Measurements from ENCODE around the gene BAHCC1. TPM values are rescaled to one million over a fixed set of nuclear protein-coding genes. Genes with fewer than 3 reads are reported as not detected.

Gene BAHCC1
- total RNA-seq, 2 donors from 2014 or later = 5.8 to 12.7 TPM

DNA sequence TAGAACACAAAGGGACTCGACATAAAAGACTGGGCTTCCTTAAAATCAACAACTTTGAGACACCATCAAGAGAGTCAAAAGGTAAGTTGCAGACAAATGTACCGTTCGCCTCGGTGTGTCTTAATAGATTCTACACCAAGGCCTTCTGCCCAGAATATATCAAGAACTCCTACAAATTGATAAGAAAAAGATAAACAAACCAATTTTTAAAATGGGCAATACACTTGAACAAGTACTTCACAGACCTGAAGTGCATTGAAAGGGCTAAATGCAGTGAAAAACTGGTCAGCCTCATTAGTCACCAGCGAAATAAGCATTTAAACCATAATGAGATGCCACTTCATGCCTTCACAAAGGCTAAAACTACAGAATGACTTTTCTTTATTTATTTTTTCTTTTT, 20.4 kb upstream of the BAHCC1 start:
- Histone ChIP-seq H3K36me3 (no peaks in the 10 kb centered on the region), H3K27me3 (no peaks in the 10 kb centered on the region), H3K9me3 (peaks cover 0 to 4% of the 10 kb centered on the region in 2 donors), H3K4me1 (peaks cover 0 to 20% of the 10 kb centered on the region in 2 donors), H3K4me3 (no peak overlapping the region), H3K27ac (no peak overlapping the region)
- no peak for DNase-seq (ENCODE audit: low spot score)
- TF ChIP-seq CTCF (IDR thresholded peaks at IDR 0.05) = no peak

DNA sequence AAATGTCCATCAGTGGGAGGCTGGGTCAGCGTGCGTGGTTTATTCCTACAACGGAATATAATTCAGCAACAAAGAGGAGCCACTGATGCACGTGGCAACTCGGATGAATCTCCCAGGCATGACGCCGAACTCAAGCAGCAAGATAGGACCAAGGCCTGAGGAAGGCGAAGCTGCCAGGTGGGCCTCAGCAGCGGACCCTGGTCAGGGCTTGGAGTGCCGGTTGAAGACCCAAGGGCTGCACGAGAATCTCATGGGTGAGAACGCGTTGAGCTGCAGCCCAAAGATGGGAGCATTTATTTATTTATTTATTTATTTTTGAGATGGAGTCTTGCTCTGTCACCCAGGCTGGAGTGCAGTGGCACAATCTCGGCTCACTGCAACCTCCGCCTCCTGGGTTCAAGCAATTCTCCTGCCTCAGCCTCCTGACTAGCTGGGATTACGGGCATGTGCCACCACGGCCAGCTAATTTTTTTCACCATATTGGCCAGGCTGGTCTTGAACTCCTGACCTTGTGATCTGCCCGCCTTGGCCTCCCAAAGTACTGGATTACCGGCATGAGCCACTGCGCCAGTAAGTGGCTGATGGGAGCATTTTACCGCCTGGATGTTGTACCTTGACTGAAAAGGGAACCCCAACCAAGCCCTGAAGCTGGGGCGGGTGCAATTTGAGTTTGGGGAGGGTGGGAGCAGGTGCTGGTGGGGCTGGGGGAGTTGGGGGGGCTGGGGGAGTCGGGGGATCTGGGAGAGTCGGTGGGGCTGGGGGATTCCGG, 18.1 kb upstream of the BAHCC1 start:
- H3K9me3 ChIP-seq = peaks cover 0 to 4% of the 10 kb centered on the region in 2 donors
- no peaks in the 10 kb centered on the region for H3K27me3 ChIP-seq
- H3K4me1 ChIP-seq = peaks cover 0 to 16% of the 10 kb centered on the region in 2 donors
- no peak overlapping the region for H3K27ac ChIP-seq
- no peaks in the 10 kb centered on the region for H3K36me3 ChIP-seq
- DNase-seq (ENCODE audit: low spot score) = no peak
- H3K4me3 ChIP-seq = no peak overlapping the region
- TF ChIP-seq CTCF (IDR thresholded peaks at IDR 0.05) = no peak

DNA sequence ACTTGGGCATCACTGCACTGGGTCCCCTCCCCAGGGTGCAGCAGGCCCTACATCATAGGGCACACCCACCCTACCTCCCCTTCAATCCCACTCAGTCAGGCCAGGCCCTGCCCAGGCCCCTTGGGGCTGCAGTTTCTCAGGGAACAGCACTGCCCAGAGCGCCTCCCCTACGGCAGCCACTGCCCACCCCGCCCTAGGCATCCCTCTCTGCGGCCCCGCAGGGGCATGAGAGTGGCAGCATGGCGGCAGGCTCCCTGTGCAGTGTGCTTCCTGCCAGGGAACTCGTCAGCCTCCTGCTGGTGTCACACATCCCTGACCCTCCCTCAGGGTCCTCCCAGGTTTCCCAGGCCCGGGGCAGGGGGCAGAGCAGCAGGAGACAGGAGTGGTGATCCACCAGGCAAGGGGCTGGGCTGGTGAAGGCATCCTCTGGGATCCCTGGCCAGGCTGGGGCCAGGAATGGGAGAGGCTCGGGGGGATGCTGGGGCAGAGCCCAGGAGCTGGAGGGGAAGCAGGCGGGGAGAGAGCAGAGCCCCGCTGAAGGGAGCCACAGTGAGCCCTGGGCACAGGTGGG, 16.2 kb upstream of the BAHCC1 start:
- peaks cover 0 to 4% of the 10 kb centered on the region in 2 donors for H3K9me3 ChIP-seq
- no peaks in the 10 kb centered on the region for H3K4me1 ChIP-seq
- H3K27me3 ChIP-seq = no peaks in the 10 kb centered on the region
- no peak overlapping the region for H3K27ac ChIP-seq
- no peak for DNase-seq (ENCODE audit: low spot score)
- TF ChIP-seq CTCF (IDR thresholded peaks at IDR 0.05) = no peak
- H3K4me3 ChIP-seq = no peak overlapping the region
- no peaks in the 10 kb centered on the region for H3K36me3 ChIP-seq

DNA sequence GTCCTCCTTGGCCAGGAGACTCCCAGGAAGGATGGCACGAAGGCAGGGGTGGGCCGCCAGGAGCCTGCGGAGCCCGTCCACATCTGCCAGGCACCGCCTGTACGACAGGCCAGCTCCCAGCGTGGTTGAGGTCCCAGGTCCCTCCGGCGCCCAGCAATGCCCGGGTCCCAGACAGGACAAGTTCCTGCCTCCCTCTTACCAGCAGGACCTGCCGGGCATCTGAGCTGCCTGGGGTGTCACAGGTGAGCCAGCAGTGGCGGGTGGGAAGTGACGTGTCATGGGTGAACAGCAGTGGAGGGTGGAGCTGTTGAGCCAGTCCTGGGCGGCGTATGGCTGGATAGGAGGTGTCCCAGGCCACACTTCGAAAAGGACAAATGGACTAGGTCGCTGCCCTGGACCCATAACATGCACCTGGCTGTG, 15.7 kb upstream of the BAHCC1 start:
- Histone ChIP-seq H3K27me3 (no peaks in the 10 kb centered on the region), H3K36me3 (no peaks in the 10 kb centered on the region), H3K27ac (no peak overlapping the region), H3K4me3 (no peak overlapping the region), H3K9me3 (peaks cover 0 to 4% of the 10 kb centered on the region in 2 donors), H3K4me1 (no peaks in the 10 kb centered on the region)
- no peak for DNase-seq (ENCODE audit: low spot score)
- TF ChIP-seq CTCF (IDR thresholded peaks at IDR 0.05) = no peak

DNA sequence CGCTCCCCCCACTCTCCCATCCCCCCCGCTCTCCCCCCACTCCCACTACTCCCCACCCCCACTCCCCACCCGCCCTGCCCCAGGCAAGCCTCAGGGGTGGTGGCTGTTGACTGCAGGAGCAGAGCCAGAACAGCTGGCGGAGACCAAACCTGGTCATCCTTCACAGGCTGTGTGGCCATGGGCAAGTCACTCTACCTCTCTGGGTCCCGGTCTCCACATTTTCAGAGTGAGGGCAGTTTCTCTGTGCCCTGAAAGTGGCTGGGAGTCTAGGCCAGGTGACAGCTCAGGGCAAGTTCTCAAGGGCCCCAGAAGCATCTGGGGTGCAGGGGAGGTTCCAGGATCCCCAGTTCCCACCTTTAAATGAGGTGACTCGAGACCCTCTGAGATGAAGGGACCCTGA, 15.1 kb upstream of the BAHCC1 start:
- Histone ChIP-seq H3K27ac (no peak overlapping the region), H3K4me1 (no peaks in the 10 kb centered on the region), H3K4me3 (no peak overlapping the region), H3K36me3 (no peaks in the 10 kb centered on the region), H3K9me3 (no peaks in the 10 kb centered on the region), H3K27me3 (no peaks in the 10 kb centered on the region)
- no peak for DNase-seq (ENCODE audit: low spot score)
- no peak for TF ChIP-seq CTCF (IDR thresholded peaks at IDR 0.05)
